ENCODE results near the gene MFSD1.

- TF ChIP-seq POLR2AphosphoS5 (IDR thresholded peaks at IDR 0.05; ENCODE audit: low read depth, low read length) (no peak), CTCF (IDR thresholded peaks at IDR 0.05) (no peak)
These were observed 24.5 kb upstream of the MFSD1 start for GRCh38 chr3:158777161-158777873.

Measured in Panc1 (cell line).